ENCODE results near the gene SCGB1C1. TPM values are rescaled to one million over a fixed set of nuclear protein-coding genes. Genes with fewer than 3 reads are reported as not detected.

The SCGB1C1 gene
- total and polyA plus RNA-seq, 2 of the 8 experiments (the other 6 are each of a cell fraction or from before 2014, with no cell fraction given): not detected

- TF ChIP-seq CHD7 (IDR thresholded peaks at IDR 0.05; ENCODE audit: insufficient replicate concordance, low read length): no peak
- no peak for TF ChIP-seq SAP30 (IDR thresholded peaks at IDR 0.05; ENCODE audit: insufficient read depth, insufficient replicate concordance, low read length)
- no peak for TF ChIP-seq HDAC6 (IDR thresholded peaks at IDR 0.05; ENCODE audit: low read depth, low read length)
- no peak for TF ChIP-seq RNF2 (IDR thresholded peaks at IDR 0.05; ENCODE audit: borderline replicate concordance, low read depth, low read length, missing control alignments, poor library complexity, severe bottlenecking)
- no peak for TF ChIP-seq YY1 (IDR thresholded peaks at IDR 0.05; ENCODE audit: low read depth, low read length)
- no peak for TF ChIP-seq E2F6 (IDR thresholded peaks at IDR 0.05)
- no peak for TF ChIP-seq EZH2 (IDR thresholded peaks at IDR 0.05; ENCODE audit: low read depth, low read length, severe bottlenecking)
- no peak for TF ChIP-seq SP2 (IDR thresholded peaks at IDR 0.05; ENCODE audit: low read length)
- TF ChIP-seq PHF8 (conservative IDR thresholded peaks at IDR 0.05; ENCODE audit: low read depth, low read length): no peak
- no peak for TF ChIP-seq BCL11A (IDR thresholded peaks at IDR 0.05; ENCODE audit: low read depth in 2 of 2, low read length in 2 of 2)
These were observed 5.4 kb downstream of the SCGB1C1 start (continued) for GRCh38 chr11:198236-198806.

All from H1 (cell line).